Measurements from ENCODE around the gene BTAF1.

- TF ChIP-seq, protein P1, sequence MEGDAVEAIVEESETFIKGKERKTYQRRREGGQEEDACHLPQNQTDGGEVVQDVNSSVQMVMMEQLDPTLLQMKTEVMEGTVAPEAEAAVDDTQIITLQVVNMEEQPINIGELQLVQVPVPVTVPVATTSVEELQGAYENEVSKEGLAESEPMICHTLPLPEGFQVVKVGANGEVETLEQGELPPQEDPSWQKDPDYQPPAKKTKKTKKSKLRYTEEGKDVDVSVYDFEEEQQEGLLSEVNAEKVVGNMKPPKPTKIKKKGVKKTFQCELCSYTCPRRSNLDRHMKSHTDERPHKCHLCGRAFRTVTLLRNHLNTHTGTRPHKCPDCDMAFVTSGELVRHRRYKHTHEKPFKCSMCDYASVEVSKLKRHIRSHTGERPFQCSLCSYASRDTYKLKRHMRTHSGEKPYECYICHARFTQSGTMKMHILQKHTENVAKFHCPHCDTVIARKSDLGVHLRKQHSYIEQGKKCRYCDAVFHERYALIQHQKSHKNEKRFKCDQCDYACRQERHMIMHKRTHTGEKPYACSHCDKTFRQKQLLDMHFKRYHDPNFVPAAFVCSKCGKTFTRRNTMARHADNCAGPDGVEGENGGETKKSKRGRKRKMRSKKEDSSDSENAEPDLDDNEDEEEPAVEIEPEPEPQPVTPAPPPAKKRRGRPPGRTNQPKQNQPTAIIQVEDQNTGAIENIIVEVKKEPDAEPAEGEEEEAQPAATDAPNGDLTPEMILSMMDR (optimal IDR thresholded peaks at IDR 0.05 in 1 of 3, IDR thresholded peaks at IDR 0.05 in 1 of 3, conservative IDR thresholded peaks at IDR 0.05 in 1 of 3; ENCODE audit: extremely low read depth in 1 of 3, insufficient read depth in 2 of 3, low read length in 3 of 3): no peak
- no peak for TF ChIP-seq EZH2 (IDR thresholded peaks at IDR 0.05; ENCODE audit: low read length)
These were observed 79.7 kb downstream of the BTAF1 start for GRCh38 chr10:92003258-92003657.

Data from keratinocyte (primary cell).